GM12801 (cell line): ENCODE results near the gene ETNK1.

Source experiments
- CTCF ChIP-seq: IDR thresholded peaks from one replicate; pipeline ENCODE4 v1.5.1; 2011; ENCODE audit warnings: control low read depth; ENCODE audit not compliant: insufficient read length; ENCODE audit errors: extremely low read depth

ETNK1 gene

GRCh38 chr12:22691319-22691718, 66.3 kb downstream of the ETNK1 start:
- no peak for TF ChIP-seq CTCF

- no peak for TF ChIP-seq CTCF
Measured at GRCh38 chr12:22692964-22693555, 68.1 kb downstream of the ETNK1 start.

- TF ChIP-seq CTCF, result no peak
Measured at GRCh38 chr12:22698576-22698975, 73.6 kb downstream of the ETNK1 start.

- TF ChIP-seq CTCF, result no peak
Measured at GRCh38 chr12:22700106-22700505, 75.1 kb downstream of the ETNK1 start.

GRCh38 chr12:22702690-22703089, 77.7 kb downstream of the ETNK1 start:
- TF ChIP-seq CTCF, result no peak

GRCh38 chr12:22709292-22709691, 84.3 kb downstream of the ETNK1 start:
- TF ChIP-seq CTCF, result no peak

GRCh38 chr12:22712083-22712482, 87.1 kb downstream of the ETNK1 start:
- TF ChIP-seq CTCF, result no peak
